HG03521 (cell line): ENCODE results near the gene NFKBIE.
A peak's percentile ranks its signal among the peaks of the same experiment; 100 is the strongest.

Experiments used
- ATAC-seq: cut with Tn5 transposase; IDR thresholded peaks from one replicate; pipeline ENCODE4 v1.9.1; 2021; ENCODE audit warnings: mild to moderate bottlenecking, moderate library complexity; ENCODE audit not compliant: unreplicated experiment

The NFKBIE gene

DNA sequence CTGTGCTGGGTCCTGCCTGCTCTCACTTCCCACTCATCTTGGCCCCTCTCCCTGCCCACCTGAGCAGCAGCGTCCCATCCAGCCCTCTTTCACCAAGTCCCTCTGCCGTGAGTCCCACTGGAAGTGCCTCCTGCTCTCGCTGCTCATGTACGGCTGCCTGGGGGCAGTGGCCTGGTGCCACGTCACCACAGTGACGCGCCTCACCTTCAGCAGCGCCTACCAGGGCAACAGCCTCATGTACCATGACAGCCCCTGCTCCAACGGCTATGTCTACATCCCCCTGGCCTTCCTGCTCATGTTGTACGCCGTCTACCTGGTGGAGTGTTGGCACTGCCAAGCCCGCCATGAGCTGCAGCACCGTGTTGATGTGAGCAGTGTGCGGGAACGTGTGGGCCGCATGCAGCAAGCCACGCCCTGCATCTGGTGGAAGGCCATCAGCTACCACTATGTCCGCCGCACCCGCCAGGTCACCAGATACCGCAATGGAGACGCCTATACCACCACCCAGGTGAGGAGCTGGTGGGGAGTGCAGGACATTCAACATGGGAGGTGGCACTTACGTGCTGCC, 7.7 kb upstream of the NFKBIE start:
- ATAC-seq: no peak

DNA sequence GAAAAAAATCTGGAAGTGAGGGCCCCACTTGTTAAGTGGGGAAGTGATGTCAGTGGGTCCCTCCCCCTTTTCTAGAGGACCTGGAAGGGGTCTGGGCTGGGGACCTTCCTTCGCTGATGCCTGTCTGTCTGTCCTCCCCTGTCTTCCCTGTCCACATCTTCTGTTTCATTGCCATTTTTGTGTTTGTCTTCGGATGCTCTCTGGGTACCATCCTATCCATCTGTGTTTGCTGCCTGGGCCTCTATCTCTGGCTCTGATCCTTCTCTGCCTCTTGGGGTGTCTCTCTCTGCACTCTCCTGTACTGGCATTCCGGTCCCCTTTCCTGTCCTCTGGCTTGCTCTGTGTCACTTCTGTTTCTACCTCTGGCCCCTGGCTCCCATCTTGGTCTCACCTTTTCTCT, 7.2 kb upstream of the NFKBIE start:
- ATAC-seq: no peak

DNA sequence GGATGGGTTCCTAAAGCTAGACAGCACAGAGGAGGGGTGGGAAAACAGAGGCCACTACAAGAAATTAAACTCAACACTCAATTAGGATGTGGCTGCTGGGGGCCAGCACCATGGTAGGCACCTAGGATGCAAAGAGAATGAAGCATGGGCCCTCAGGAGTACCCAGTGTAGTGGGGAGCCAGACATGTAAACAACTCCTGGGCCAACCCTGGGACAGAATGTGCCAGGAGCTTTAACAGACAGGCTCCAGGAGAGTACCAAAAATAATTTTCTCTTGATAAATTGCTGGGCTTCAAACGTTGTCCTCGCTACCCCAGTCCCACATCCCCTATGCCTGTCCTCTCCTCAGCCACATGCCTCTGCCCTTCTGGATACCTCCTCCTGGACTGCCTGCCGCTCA, 6.6 kb upstream of the NFKBIE start:
- ATAC-seq: no peak

DNA sequence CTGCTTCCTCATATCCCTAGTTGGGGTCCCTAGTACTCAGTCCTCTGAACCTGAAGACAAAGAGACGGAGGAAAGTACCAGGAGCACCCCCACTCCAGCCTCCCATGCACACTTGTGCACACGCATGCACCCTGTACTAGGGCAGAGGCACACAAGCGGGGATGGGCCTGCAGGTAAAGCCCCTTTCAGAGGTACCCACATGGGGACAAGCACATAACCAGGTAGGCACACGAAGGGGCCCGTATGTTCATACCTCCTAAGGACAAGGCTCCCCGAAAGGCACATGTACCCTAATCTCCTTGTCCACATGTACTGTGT, 6.0 kb upstream of the NFKBIE start:
- no peak for ATAC-seq

DNA sequence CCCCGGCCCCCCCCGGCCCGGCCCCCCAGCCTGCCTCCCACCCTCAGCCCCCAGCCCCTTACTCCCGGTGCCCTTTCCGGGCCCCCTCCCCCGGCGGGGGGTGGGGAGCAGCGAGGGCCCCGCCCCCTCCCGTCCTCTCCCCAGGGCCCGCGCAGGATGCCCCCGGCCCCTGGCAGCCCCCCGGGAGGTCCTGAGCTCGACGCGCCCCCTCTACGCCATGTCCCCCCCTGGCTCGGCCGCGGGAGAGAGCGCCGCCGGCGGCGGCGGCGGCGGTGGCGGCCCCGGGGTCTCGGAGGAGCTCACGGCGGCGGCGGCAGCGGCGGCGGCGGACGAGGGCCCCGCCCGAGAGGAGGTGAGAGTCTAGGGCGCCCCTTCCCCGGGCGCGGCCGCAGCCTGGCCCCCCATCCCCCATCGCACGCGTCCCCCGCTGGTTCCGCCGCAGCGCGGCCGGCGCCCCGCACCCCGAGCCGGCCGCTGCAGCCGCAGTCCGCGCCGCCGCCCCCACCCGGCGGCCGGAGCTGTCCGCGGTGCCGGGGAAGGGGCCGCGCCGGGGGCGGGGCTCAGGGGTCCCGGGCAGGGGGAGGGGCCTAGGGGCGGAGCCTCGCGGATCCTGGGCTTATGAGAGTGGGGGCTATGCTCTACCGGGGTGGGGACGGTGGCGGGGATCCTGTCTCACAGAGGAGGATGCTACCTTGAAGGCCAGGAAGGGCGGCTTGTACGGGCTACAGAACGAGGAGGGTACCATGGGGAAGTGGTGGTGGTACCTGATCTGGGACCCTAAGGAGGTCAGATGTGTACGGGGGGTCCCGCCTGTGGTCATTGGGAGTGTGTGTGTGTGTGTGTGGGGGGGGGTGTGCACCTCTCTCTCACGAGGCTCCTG, 5.4 kb upstream of the NFKBIE start:
- ATAC-seq: no peak

DNA sequence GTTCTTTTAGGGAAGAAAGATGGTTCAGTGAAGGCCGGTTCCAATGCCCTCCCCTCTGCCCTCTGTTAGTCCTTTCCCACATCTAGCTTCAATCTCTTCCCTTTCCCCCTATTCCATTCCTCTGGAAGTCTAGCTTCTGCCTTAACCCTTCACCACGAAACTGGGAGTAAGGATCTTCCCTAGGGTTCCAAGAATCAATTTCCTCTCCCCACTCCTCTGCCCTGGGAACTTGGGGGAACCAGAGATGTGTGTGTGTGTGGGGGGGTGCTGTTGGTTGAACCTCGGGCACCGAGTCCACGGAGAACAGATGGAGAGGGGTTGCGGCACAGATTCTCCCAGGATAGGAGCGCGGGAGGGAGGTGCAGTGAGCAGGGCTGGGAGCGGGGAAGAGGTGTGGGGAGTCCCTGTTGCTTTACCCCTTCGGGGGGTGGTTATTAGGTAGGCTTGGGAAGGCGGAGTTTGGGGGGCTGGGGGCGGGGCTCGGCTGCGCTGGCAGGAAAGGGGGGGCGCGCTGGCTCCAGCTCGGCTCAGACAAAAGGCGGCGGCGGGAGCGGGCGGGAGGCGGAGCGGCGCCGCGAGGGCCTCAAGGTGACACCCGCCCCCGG, 4.7 kb upstream of the NFKBIE start, which contains the start of gene TMEM151B:
TSS of gene TMEM151B (plus strand) at position 530 of the 605 bp plus-strand sequence. CDS start 293 bp downstream, outside the sequence.
- ATAC-seq: no peak

DNA sequence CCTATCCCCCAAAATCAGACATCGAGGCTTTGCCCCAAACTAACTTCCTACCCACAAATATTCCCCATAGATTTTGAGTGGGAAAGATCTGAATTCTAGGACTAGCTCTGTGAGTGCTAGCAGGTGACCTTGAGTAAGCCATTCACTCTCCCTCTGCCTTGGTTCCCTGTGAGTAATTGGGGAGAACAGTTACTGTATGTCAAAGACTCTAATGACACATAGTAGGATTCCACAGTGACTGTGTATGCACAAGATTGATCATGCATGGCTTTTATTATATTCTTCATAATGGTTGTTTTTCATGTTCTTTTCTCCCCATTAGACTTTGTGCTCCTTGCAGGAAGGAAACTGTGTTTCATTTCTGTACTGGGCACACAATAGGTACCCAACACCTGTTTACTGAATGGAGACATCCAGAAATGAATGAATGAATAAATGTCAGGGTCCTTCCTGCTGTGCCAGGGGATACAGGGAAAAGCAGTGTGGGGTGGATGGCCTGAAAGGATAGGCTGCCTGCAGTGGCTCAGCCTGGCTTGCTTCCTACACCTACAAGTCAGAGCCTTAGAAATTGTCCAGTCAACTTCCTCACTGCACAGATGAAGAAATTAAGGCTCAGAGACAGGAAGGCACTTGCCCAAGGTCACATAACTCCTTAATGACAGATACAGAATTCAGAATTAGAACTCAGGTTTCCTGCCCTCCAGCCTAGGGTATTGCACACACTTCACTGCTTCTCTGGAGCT, 4.0 kb upstream of the NFKBIE start:
- no peak for ATAC-seq

DNA sequence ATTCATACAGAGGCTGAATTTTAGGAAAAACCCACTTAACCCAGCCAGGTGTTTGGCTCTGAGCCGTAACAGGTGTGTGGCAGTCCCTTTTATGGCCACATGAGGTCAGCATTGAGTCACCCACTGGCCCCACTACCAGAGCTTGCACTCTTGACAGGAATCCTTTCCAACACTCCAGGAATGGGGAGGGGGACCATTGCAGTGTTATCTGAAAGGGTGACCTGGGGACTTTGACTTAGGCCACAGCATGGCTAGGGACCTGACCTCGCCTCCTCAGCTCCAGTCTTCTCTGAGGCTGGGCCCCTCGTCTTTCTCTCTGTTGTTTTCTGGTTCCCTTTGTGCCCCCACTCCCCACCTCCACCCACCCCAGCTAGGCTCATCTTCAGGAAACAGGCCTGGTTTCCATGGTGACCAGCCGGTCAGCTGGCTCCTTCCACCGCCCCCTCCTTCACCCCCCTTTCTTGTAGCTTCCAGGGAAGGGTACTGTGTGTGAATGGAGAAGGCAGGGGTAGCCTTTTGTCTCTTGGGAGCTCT, 2.8 kb upstream of the NFKBIE start:
- no peak for ATAC-seq

DNA sequence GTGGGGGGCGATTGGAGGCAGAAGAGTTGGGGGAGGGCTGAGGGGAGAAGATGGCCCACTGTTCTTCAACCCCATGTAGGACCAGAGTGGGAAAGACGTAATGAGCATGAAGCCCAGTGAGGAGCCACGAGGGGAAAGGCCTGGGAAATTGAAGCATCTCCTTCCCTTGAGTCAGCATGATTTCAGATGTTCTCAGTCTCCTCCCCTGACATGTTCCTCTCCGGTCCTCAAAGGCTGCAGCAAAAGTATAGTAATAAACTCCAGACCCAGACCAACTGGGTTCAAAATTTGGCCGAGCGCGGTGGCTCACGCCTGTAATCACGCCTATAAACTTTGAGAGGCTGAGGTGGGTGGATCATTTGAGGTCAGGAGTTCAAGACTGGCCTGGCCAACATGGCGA, 1.9 kb upstream of the NFKBIE start:
- no peak for ATAC-seq

DNA sequence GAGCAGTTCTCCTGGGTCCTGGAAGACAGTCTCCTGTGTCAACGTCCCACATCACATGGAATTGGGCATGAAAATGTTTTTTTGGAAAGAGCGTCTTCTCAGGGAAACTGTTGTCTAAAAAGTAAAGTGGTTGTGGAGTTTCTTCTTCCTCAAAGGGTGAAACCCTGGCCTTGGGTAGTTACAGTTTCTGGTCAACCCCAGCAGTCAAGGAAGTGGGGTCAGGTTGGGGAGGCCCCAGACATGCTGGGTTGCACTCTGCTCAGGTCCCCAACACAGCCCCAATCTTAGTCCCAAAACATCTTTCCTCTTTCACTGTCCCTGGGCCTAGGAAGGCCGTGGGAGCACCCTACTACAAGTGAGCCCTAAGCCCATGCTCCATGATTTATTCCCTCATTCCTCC, 996 bp upstream of the NFKBIE start:
- ATAC-seq: no peak

DNA sequence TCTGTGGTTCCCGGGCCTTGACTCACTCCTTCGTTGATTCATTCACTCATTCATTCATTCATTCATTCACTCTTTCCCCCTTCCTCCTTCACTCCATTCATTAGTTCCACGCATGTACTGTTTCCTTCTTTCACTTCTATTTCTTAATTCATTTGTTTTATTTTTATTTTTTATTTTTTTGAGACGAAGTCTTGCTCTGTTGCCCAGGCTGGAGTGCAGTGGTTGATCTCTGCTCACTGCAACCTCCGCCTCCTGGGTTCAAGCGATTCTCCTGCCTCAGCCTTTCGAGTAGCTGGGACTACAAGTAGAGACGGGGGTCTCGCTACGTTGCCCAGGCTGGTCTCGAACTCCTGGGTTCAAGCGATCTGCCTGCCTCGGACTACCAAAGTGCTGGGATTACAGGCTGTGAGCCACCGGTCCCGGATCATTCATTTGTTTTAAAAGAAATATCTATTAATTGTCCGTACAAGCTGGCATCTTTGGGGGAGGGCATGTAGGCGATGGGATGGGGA, 427 bp upstream of the NFKBIE start:
- no peak for ATAC-seq

DNA sequence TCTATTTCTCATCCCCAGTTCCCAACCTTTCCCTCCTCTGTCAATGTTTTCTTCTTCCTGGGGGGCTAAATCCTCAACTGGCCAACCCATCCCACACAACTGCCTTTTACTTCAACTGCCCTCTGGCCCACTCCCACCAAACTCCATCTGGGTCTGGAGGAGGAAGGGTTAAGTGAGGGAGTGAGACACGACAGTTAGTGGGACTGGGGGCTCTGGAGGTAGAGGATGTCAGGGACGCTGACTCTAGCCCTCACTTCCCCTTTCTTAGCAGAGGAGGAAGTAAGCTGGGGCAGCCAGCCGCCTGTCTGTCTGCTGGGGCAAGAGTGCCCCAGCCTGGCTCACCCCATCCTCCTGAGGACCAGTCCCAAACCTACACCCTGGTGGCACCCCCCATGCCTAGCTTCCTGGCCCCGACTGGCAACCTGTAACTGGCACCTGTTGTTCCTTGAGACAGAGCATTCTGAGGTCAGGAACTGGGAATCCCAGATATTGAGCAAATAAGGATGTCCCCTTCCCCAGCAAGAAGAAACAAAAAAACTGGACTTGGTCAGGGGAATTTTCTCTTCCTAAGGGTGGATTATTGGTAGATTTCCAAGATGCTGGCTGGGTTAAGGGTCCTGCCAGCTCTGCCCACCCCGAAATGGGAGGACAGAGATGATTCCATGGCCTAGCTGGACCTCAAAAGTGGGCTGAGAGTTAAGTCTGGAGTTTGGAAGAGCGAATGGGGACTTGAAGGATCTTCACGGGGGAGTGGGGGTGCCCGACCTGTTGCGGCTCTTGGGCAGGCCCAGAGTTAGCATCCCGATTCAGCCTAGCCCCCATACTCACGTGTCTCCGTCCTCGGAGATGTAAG, 971 bp downstream of the NFKBIE start:
- peak; percentile 31 for ATAC-seq

DNA sequence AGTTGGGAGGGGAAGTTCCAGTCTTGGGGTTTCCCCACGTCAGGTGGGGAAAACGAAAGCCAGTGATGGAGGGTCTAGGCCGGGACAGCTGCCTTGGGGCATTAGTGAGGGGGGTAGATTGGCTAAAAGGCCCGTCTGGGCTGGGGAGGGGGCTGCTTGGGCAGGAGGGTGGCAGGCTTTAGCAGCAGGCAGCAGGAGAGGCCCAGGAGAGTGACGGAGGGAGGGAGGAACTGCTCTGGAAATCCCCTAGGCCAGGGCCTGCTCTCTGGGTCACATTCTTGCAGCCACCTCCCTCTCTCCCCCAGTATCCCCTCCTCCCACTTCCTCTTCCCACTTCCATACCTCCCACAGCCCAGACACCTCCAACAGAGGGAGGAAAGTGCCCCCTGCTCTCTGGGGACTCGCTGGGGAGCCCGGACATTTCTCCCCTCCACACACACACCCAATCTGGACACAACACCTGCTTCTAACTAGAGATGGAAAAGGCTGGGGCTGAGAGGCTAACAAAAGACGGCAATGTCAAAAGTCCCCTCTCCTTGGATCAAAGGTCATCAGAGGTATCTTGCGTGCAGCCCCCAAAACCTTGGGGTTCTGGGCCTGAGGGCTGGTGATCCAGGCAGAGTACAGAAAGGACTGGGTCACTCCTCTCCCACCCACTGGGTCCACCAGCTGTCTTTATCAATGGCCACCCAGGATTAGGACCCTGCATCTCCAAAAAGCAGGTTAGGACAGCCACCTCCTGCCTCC, 1.8 kb downstream of the NFKBIE start:
- no peak for ATAC-seq

DNA sequence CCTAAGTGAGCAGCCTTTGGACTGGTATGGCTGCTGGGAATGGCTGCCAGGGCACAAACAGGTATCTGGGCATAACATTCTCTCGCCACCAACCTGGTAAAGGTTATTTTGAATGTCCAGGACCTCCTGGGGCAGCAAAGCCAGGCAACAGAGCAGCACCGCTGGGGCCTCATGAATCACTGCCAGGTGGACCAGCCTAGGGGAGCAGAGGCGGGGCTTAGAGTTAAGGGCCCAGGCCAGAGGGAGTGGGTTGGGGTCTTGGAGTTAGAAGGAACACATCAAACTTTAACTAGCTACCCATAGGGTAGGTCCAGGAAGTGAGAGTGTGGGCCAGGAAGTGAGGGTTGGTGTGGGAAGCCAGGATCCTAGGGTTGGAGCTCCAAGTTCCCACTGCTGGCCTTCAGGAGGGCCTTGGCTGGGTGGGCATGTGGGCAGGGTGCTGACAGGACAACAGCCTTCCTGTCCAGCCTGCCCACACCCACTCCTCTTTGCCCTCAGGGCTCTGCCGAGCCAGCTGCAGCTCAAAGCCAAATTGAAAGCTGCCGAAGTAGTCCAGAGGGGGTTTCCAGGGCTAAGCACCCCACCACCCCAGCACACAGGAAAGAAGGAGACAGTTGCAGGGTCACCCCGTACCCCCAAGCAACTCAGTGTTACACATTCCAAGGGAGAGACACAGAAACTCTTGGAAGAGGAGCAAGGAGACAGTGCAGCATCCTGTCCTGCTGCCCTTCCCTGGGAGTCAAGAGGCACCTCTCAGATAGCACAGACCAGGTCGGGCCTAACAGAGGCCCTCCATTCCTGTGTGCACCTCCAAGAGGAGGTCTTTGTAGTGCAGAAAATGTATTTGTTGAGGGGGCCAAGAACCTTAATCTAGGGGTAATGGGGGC, 2.6 kb downstream of the NFKBIE start:
- no peak for ATAC-seq

DNA sequence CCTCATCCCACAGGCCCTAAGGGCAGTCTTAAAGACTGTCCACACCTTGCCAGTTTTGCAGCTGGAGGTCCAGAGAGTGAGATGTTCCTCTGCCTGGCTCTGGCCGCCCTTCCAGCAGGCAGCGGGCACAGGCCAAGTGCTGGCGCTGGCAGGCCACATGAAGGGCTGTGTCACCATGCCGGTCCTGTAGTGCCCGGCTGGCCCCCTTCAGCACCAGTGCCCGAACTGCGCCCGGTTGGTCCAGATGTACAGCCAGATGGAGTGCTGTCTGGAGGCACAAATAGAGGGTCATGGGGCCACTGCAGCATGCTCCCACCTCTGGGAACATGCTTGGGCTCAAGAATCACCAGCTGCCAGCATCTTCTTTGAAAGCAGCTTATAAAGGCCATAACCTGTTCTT, 3.8 kb downstream of the NFKBIE start:
- no peak for ATAC-seq

DNA sequence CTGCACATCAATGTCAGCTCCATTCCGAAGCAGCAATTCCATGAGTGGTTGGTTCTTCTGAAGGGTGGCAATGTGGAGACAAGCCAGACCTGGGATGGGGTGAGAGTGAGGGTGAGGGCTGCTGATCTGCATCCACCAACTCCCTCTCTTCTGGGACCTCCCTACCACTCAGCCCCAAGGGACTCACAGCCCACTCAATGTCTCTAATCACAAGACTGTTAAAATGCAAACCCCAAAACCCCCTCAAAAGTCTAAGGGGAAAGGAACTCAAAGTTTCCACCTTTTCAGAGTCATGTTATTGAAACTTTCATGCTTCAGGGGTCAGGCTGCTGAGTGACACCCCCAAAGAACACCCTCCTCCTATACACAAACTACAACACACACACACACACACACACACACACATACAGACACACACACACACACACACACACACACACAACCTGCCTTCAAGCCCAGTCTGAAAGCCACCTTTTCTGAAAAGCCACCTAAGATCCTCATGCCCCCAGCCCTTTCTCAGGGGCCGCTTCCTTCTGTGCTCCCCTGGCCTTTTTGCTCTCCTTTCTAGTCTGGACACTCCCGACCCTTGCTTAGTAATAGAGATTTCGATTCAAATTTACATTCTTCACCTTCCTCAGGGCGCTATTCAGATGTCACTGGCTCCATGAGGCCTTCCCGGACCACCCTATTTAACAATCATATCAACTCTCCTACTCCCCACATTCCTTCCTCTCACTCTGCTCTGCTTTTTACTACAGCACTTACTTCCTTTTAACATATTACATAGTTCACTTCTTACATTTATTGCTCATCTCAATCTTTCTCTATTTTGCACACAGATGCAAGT, 4.7 kb downstream of the NFKBIE start:
- ATAC-seq: no peak

DNA sequence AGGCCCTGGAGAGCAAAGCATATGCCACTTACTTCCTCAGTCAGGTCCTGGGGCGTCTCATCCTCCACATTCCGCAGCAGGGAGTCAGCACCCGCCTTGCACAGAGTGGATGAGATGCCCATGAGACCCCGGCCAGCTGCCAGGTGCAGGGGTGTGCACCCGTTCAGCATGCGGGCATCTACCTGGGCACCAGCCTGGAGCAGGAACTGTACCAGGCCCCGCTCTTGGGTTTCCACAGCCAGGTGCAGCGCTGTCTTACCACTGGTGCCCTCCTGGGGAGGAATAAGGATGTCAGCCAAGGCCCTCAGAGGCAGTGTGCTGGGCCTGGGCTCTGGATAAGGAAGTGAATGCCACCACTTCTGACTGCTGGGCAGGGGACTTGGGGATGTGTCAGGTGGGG, 5.3 kb downstream of the NFKBIE start:
- ATAC-seq: no peak

DNA sequence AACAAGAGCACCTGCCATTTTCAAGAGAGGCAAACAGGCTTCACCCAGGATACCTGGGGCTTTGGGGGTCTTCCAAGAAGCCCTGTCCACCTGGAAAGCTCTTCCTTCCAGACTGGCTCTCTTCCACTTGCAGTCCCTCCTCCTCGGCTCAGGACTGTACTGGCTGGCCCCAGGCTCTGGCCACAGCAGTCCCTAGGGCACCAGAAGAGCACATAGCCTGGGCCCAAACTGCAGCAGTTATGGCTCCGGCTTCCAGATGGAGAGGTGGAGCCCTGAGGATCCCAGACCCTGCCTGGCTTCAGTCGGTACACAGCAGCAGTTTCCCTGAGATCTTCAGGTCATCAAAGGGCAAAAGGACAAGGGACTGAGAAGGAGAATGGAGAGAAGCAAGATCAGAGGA, 6.4 kb downstream of the NFKBIE start:
- ATAC-seq: no peak
